Liver (tissue), 9 donors: Measurements from ENCODE around the gene SNRPA. TPM values are rescaled to one million over a fixed set of nuclear protein-coding genes. Genes with fewer than 3 reads are reported as not detected.

ENCODE experiments used
- DNase-seq: peaks from one replicate; pipeline ENCODE4 v3.0.0-alpha.2; 2017; ENCODE audit warnings: low spot score
- H3K27ac ChIP-seq, 2 donors: one replicate each; pipeline ENCODE4 v1.7.0; 2013; ENCODE audit warnings: inconsistent platforms in 2 of 2, low read length in 2 of 2, control low read depth in 1 of 2, low read depth in 1 of 2, mild to moderate bottlenecking in 1 of 2
- H3K27me3 ChIP-seq, 4 donors: one replicate each; pipeline versions ENCODE4 v1.6.1 to v1.7.0; 2013; ENCODE audit warnings: low read length in 3 of 4, inconsistent platforms in 1 of 4, mild to moderate bottlenecking in 1 of 4, moderate library complexity in 1 of 4; ENCODE audit not compliant: control insufficient read depth in 4 of 4, insufficient read depth in 4 of 4
- H3K36me3 ChIP-seq, 4 donors: one replicate each; pipeline versions ENCODE4 v1.6.1 to v1.7.0; 2013; ENCODE audit warnings: low read length in 3 of 4, mild to moderate bottlenecking in 3 of 4, low read depth in 1 of 4, moderate library complexity in 1 of 4; ENCODE audit not compliant: control insufficient read depth in 4 of 4, insufficient read depth in 3 of 4
- H3K4me1 ChIP-seq, 4 donors: one replicate each; pipeline versions ENCODE4 v1.6.1 to v1.7.0; 2013; ENCODE audit warnings: low read length in 3 of 4, mild to moderate bottlenecking in 3 of 4, moderate library complexity in 1 of 4; ENCODE audit not compliant: control insufficient read depth in 4 of 4, insufficient read depth in 4 of 4
- H3K4me3 ChIP-seq, 3 donors: one replicate each; pipeline versions ENCODE4 v1.6.1 to v1.7.0; 2013; ENCODE audit warnings: low read length in 3 of 3, control low read depth in 1 of 3, low read depth in 1 of 3, mild to moderate bottlenecking in 1 of 3
- H3K9ac ChIP-seq, 2 donors: one replicate each; pipeline ENCODE4 v1.7.0; 2013; ENCODE audit warnings: low read length in 2 of 2, mild to moderate bottlenecking in 2 of 2, moderate library complexity in 2 of 2, control low read depth in 1 of 2, low read depth in 1 of 2
- H3K9me3 ChIP-seq, 4 donors: one replicate each; pipeline versions ENCODE4 v1.6.1 to v1.7.0; 2013; ENCODE audit warnings: low read length in 3 of 4; ENCODE audit not compliant: control insufficient read depth in 4 of 4
- ATF3 ChIP-seq: IDR thresholded peaks from 2 replicates; pipeline ENCODE4 v1.6.1; 2016; ENCODE audit warnings: antibody characterized with exemption
- FOXA2 ChIP-seq: IDR thresholded peaks from 2 replicates; pipeline ENCODE4 v1.6.1; 2016; ENCODE audit warnings: antibody characterized with exemption
- GABPA ChIP-seq, 2 donors: IDR thresholded peaks in 1 of 2; conservative IDR thresholded peaks in 1 of 2; 2 replicates each; pipeline ENCODE4 v1.6.1; 2016; ENCODE audit warnings: antibody characterized with exemption in 2 of 2, mild to moderate bottlenecking in 1 of 2, moderate library complexity in 1 of 2
- MAX ChIP-seq: IDR thresholded peaks from 2 replicates; pipeline ENCODE4 v1.6.1; 2016; ENCODE audit warnings: antibody characterized with exemption
- RAD21 ChIP-seq, 2 donors: IDR thresholded peaks; 2 replicates each; pipeline ENCODE4 v1.6.1; 2016; ENCODE audit warnings: antibody characterized with exemption in 2 of 2, mild to moderate bottlenecking in 2 of 2
- REST ChIP-seq: IDR thresholded peaks from 2 replicates; pipeline ENCODE4 v1.6.1; 2016; ENCODE audit warnings: antibody characterized with exemption, mild to moderate bottlenecking
- RXRA ChIP-seq, 2 donors: IDR thresholded peaks; 2 replicates each; pipeline ENCODE4 v1.6.1; 2017 to 2018; ENCODE audit warnings: antibody characterized with exemption in 2 of 2, mild to moderate bottlenecking in 1 of 2
- SP1 ChIP-seq: IDR thresholded peaks from 2 replicates; pipeline ENCODE4 v1.6.1; 2018; ENCODE audit warnings: antibody characterized with exemption, mild to moderate bottlenecking
- TAF1 ChIP-seq: conservative IDR thresholded peaks from 2 replicates; pipeline ENCODE4 v1.6.1; 2016; ENCODE audit warnings: antibody characterized with exemption, mild to moderate bottlenecking
- ZBTB33 ChIP-seq: IDR thresholded peaks from 2 replicates; pipeline ENCODE4 v1.6.1; 2016; ENCODE audit warnings: antibody characterized with exemption
- WGBS: extraction: QIAGEN DNeasy Blood & Tissue Kit; methylation state at CpG from one replicate; pipeline ENCODE4 v1.1.7; 2013; 5-methylcytosine and 5-hydroxymethylcytosine counted together
- polyA plus RNA-seq, 2 donors: library from polyadenylated mRNA; stranded (reverse) in 1 of 2; unstranded in 1 of 2; fragments of 200-250 nt in 1 of 2; fragments of >200 nt in 1 of 2; fragmentation: Nextera tagmentation in 1 of 2; extraction: Ambion mirVana in 1 of 2; gene quantifications; one replicate each; pipeline versions ENCODE4 v1.2.1 to v1.2.3, GENCODE V29; 2013 to 2015
- total RNA-seq, 2 donors: library from RNA; depleted of rRNA; stranded (reverse); fragments of >200 nt; gene quantifications; one replicate each; pipeline ENCODE4 v1.2.3, GENCODE V29; 2014
- donor health status: healthy.
- donor health status: healthy.
- donor health status: healthy.
- donor health status: healthy.
- donor health status: healthy.

SNRPA gene
- total and polyA plus RNA-seq, 4 donors: 11.8 to 27.1 (median 17.0) TPM

- WGBS: 62% methylated on average over 12 of the region's 12 CpGs
- peaks cover 7 to 49% (median 35%) of the 10 kb centered on the region in 4 donors for H3K4me1 ChIP-seq
- H3K9ac ChIP-seq: peak overlapping the region in 1 of 2 donors; percentile 11
Observed at GRCh38 chr19:40752257-40752781, 1.3 kb downstream of the SNRPA start.

More at GRCh38 chr19:40752257-40752781, 1.3 kb downstream of the SNRPA start:
- H3K27ac ChIP-seq: no peak overlapping the region
- H3K4me3 ChIP-seq: peak overlapping the region; percentile 65 to 99 (median 87)
- TF ChIP-seq GABPA (IDR thresholded peaks at IDR 0.05 in 1 of 2, conservative IDR thresholded peaks at IDR 0.05 in 1 of 2): no peak
- TF ChIP-seq ATF3: no peak
- TF ChIP-seq ZBTB33: no peak
- TF ChIP-seq SP1: no peak
- TF ChIP-seq FOXA2: no peak
- TF ChIP-seq TAF1: no peak
- TF ChIP-seq MAX: no peak
- TF ChIP-seq RXRA (IDR thresholded peaks at IDR 0.05): no peak
- TF ChIP-seq REST: no peak
- TF ChIP-seq RAD21 (IDR thresholded peaks at IDR 0.05): no peak
- peaks cover 0 to 8% (median 2%) of the 10 kb centered on the region in 4 donors for H3K36me3 ChIP-seq
- no peaks in the 10 kb centered on the region for H3K9me3 ChIP-seq
- DNase-seq: no peak
- H3K27me3 ChIP-seq: no peaks in the 10 kb centered on the region
